ENCODE measurements around the gene TOX2.
A peak's percentile ranks its signal among the peaks of the same experiment; 100 is the strongest.

Gene TOX2

GRCh38 chr20:43941476-43942200, 27.0 kb downstream of the TOX2 start:
- no peak for DNase-seq

GRCh38 chr20:43942201-43942590, 27.5 kb downstream of the TOX2 start:
- DNase-seq, result no peak

- peak; percentile 52 for DNase-seq
Observed at GRCh38 chr20:43942667-43943285, 28.1 kb downstream of the TOX2 start.

- DNase-seq, result no peak
Observed at GRCh38 chr20:43943725-43944124, 29.1 kb downstream of the TOX2 start.

- no peak for DNase-seq
Observed at GRCh38 chr20:43944653-43945235, 30.1 kb downstream of the TOX2 start.

- DNase-seq, result no peak
Observed at GRCh38 chr20:43945391-43946205, 30.9 kb downstream of the TOX2 start.

- DNase-seq, result no peak
Observed at GRCh38 chr20:43946206-43946491, 31.5 kb downstream of the TOX2 start.

- no peak for DNase-seq
Observed at GRCh38 chr20:43946659-43947315, 32.1 kb downstream of the TOX2 start.

GRCh38 chr20:43947316-43947710, 32.7 kb downstream of the TOX2 start:
- no peak for DNase-seq

- DNase-seq, result no peak
Observed at GRCh38 chr20:43948455-43948854, 33.8 kb downstream of the TOX2 start.

- DNase-seq, result no peak
Observed at GRCh38 chr20:43949248-43949647, 34.6 kb downstream of the TOX2 start.

- DNase-seq, result no peak
Observed at GRCh38 chr20:43949741-43950618, 35.3 kb downstream of the TOX2 start.

- DNase-seq, result no peak
Observed at GRCh38 chr20:43953919-43954592, 39.4 kb downstream of the TOX2 start.

- no peak for DNase-seq
Observed at GRCh38 chr20:43954704-43955061, 40.0 kb downstream of the TOX2 start.

- DNase-seq, result no peak
Observed at GRCh38 chr20:43955062-43955749, 40.6 kb downstream of the TOX2 start.

GRCh38 chr20:43955750-43956191, 41.1 kb downstream of the TOX2 start:
- no peak for DNase-seq

GRCh38 chr20:43957392-43957791, 42.7 kb downstream of the TOX2 start:
- no peak for DNase-seq

- no peak for DNase-seq
Observed at GRCh38 chr20:43958626-43959025, 44.0 kb downstream of the TOX2 start.

GRCh38 chr20:43959079-43959919, 44.6 kb downstream of the TOX2 start:
- DNase-seq, result no peak

GRCh38 chr20:43959920-43960227, 45.2 kb downstream of the TOX2 start:
- DNase-seq, result no peak
